NT2/D1 (cell line): ENCODE data around the gene MPP2.

Experiments
- SUZ12 ChIP-seq: IDR thresholded peaks from 2 replicates; pipeline ENCODE4 v1.6.1; 2011; ENCODE audit not compliant: insufficient read length, insufficient read depth; ENCODE audit errors: extremely low read depth
- YY1 ChIP-seq: IDR thresholded peaks from 2 replicates; pipeline ENCODE4 v1.6.1; 2011; ENCODE audit not compliant: insufficient read length, insufficient read depth
- ZNF274 ChIP-seq: IDR thresholded peaks from 2 replicates; pipeline ENCODE4 v1.6.1; 2011; ENCODE audit warnings: mild to moderate bottlenecking, low read depth, low read length

- TF ChIP-seq ZNF274 (no peak), SUZ12 (no peak), YY1 (no peak)
Observed at GRCh38 chr17:43900858-43901754, 6.2 kb downstream of the MPP2 start.
